22Rv1 (cell line): ENCODE measurements around the gene PAK6.

ENCODE experiments used
- ZFX ChIP-seq: fragments of 450-650 bp; IDR thresholded peaks from 2 replicates; pipeline ENCODE4 v1.6.1; 2017; ENCODE audit warnings: antibody characterized with exemption, borderline replicate concordance
- TF ChIP-seq, protein P1 (sequence below): fragments of 450-650 bp; IDR thresholded peaks from 2 replicates; pipeline ENCODE4 v1.5.1; 2017; ENCODE audit warnings: mild to moderate bottlenecking

DNA sequence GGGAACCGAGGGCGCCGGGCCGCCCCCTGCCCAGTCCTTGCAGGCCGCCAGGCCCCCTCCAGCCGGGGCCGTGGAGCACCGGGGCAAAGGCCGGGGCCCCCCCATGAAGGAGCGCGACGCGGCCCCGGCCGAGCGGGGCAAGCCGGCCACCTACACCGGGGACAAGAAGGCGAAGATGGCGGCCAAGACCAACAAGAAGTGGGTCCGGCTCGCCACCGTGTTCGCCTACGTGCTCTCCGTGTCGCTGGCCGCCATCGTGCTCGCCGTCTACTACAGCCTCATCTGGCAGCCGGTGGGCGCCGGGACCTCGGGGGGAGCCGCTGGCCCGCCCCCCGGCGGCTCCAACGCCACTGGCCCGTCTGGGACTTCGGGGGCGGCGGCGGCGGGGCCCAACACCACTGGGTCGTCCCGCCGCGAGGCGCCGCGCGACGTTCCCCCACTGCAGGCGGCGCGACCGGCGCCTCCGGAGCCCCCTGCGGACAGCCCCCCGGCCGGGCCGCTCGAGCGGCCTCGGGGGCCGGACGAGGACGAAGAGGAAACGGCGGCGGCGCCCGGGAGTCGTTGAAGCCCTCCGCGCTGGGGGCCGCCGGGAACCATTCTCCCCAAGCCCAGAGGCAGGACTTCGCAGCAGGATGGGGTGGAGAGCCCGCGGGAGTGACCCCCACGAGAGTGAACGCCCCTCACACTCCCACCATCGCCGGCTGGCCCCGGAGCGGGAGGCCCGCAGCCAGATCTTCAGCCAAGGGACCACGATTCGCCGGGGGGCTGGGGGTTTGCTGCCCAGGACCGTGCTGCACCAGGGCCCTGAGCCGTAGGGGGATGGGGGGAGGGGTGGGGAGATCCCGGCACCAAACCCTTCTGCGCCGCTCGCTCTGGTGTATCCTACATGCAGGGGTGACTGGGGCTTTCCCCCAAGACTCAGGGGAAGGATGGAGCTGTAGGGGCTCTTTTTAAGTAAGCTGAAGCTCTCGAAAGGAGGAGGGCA lies 85.4 kb downstream of the PAK6 start:
- TF ChIP-seq, protein P1, sequence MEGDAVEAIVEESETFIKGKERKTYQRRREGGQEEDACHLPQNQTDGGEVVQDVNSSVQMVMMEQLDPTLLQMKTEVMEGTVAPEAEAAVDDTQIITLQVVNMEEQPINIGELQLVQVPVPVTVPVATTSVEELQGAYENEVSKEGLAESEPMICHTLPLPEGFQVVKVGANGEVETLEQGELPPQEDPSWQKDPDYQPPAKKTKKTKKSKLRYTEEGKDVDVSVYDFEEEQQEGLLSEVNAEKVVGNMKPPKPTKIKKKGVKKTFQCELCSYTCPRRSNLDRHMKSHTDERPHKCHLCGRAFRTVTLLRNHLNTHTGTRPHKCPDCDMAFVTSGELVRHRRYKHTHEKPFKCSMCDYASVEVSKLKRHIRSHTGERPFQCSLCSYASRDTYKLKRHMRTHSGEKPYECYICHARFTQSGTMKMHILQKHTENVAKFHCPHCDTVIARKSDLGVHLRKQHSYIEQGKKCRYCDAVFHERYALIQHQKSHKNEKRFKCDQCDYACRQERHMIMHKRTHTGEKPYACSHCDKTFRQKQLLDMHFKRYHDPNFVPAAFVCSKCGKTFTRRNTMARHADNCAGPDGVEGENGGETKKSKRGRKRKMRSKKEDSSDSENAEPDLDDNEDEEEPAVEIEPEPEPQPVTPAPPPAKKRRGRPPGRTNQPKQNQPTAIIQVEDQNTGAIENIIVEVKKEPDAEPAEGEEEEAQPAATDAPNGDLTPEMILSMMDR: no peak
- TF ChIP-seq ZFX: no peak
